Duodenal mucosa (tissue), 2 donors: Measurements from ENCODE around the gene PFN3.
"Not testable (repeated sequence)": the region's sequence is repeated elsewhere in the genome, so short reads cannot be mapped to it uniquely, and the experiment has no call there.

Experiments
- H3K27ac ChIP-seq: one replicate; pipeline ENCODE4 v1.7.0; 2013; ENCODE audit warnings: low read depth, low read length
- H3K27me3 ChIP-seq, 2 donors: one replicate each; pipeline ENCODE4 v1.7.0; 2013; ENCODE audit warnings: low read length in 2 of 2, control low read depth in 1 of 2; ENCODE audit not compliant: insufficient read depth in 2 of 2, control insufficient read depth in 1 of 2
- H3K36me3 ChIP-seq, 2 donors: one replicate each; pipeline ENCODE4 v1.7.0; 2013; ENCODE audit warnings: low read length in 2 of 2, control low read depth in 1 of 2; ENCODE audit not compliant: insufficient read depth in 2 of 2, control insufficient read depth in 1 of 2
- H3K4me1 ChIP-seq, 2 donors: one replicate each; pipeline ENCODE4 v1.7.0; 2013; ENCODE audit warnings: low read length in 2 of 2, control low read depth in 1 of 2; ENCODE audit not compliant: insufficient read depth in 2 of 2, control insufficient read depth in 1 of 2
- H3K4me3 ChIP-seq, 2 donors: one replicate each; pipeline ENCODE4 v1.7.0; 2013; ENCODE audit warnings: low read length in 2 of 2, low read depth in 1 of 2
- H3K9ac ChIP-seq, 2 donors: one replicate each; pipeline ENCODE4 v1.7.0; 2013; ENCODE audit warnings: low read length in 2 of 2, low read depth in 1 of 2
- H3K9me3 ChIP-seq, 2 donors: one replicate each; pipeline ENCODE4 v1.7.0; 2013; ENCODE audit warnings: low read length in 2 of 2, control low read depth in 1 of 2; ENCODE audit not compliant: control insufficient read depth in 1 of 2

Gene PFN3

DNA sequence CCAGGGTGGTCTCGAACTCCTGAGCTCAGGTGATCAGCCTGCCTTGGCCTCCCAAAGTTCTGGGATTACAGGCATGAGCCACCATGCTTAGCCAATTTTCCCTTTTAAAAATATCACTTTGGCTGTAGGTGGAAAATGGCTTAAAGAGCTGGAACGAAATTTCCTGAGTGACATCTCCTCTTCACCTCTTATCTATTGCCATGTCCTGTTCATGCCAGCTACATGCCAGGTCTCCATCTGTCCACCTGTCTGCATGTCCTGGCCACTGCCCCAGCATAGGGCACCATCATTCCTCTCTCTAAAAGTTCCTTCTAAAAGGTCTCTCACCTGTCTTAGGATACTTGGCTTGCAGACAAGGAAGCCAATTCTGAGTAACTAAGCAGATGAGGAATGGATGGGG, 23.2 kb upstream of the PFN3 start:
- Histone ChIP-seq H3K9me3 (no peaks in the 10 kb centered on the region), H3K36me3 (no peaks in the 10 kb centered on the region), H3K27me3 (no peaks in the 10 kb centered on the region), H3K4me1 (peaks cover 24 to 26% of the 10 kb centered on the region in 2 donors), H3K9ac (no peak overlapping the region), H3K27ac (no peak overlapping the region), H3K4me3 (no peak overlapping the region)

DNA sequence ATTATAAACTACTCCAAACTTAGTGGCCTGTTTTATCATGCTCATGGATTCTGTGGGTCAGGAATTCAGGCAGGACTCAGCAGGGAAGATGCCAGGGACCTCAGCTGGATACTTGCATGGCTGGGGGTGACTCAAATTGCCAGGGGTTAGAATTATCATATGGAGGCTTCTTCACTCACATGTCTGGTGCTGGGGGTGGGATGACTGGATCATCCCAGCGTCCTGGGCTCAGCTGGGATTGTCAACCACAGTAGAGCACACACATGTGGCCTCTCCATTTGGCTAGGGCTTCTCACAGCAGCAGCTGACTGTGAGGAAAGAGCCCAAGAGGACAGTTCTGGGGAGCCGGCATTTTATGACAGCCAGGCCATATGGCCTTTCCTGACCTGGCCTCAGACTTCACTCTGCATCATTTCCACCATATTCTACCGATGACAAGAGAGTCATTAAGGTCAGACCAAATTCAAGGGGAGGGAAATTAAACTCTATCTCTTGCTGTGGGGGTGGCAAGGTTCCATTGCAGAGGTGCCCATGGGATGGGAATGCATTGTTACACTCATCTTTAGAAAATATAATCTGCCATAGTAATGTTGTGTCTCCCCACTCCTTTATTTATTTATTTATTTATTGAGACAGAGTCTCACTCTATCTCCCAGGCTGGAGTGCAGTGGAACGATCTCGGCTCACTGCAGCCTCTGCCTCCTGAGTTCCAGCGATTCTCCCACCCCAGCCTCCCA, 20.8 kb upstream of the PFN3 start:
- no peaks in the 10 kb centered on the region for H3K27me3 ChIP-seq
- H3K27ac ChIP-seq: no peak overlapping the region
- H3K4me1 ChIP-seq: peaks cover 12 to 18% of the 10 kb centered on the region in 2 donors
- no peak overlapping the region for H3K4me3 ChIP-seq
- no peaks in the 10 kb centered on the region for H3K9me3 ChIP-seq
- no peaks in the 10 kb centered on the region for H3K36me3 ChIP-seq
- no peak overlapping the region for H3K9ac ChIP-seq

GRCh38 chr5:177420472-177420871, 20.0 kb upstream of the PFN3 start:
- H3K4me1 ChIP-seq: peaks cover 12 to 18% of the 10 kb centered on the region in 2 donors
- not testable (repeated sequence) for H3K27me3 ChIP-seq, H3K9ac ChIP-seq, H3K27ac ChIP-seq, H3K36me3 ChIP-seq, H3K9me3 ChIP-seq, H3K4me3 ChIP-seq

GRCh38 chr5:177419046-177419445, 18.6 kb upstream of the PFN3 start:
- Histone ChIP-seq H3K9ac (no peak overlapping the region), H3K36me3 (no peaks in the 10 kb centered on the region), H3K9me3 (no peaks in the 10 kb centered on the region), H3K27ac (no peak overlapping the region), H3K27me3 (no peaks in the 10 kb centered on the region), H3K4me3 (no peak overlapping the region), H3K4me1 (peaks cover 8 to 13% of the 10 kb centered on the region in 2 donors)

DNA sequence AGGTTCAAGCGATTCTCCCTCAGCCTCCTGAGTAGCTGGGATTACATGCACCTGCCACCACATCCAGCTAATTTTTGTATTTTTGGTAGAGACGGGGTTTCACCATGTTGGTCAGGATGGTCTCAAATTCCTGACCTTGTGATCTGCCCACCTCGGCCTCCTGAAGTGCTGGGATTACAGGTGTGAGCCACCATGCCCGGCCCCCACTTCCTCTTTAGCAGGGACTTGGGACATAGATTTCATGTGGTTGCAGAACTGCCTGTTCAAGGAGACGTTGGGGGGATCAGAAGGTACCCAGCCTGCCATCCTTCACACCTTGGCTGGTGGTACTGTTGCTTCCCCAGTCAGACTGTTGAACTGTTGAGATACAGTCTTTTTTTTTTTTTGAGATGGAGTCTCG, 16.6 kb upstream of the PFN3 start:
- H3K27me3 ChIP-seq, H3K9ac ChIP-seq, H3K27ac ChIP-seq, H3K36me3 ChIP-seq, H3K4me3 ChIP-seq, H3K9me3 ChIP-seq: not testable (repeated sequence)
- peaks cover 15 to 18% of the 10 kb centered on the region in 2 donors for H3K4me1 ChIP-seq

GRCh38 chr5:177414481-177414880, 14.0 kb upstream of the PFN3 start:
- H3K4me1 ChIP-seq: peaks cover 15 to 17% of the 10 kb centered on the region in 2 donors
- H3K27ac ChIP-seq: no peak overlapping the region
- no peaks in the 10 kb centered on the region for H3K27me3 ChIP-seq
- H3K4me3 ChIP-seq: no peak overlapping the region
- no peak overlapping the region for H3K9ac ChIP-seq
- H3K9me3 ChIP-seq: no peaks in the 10 kb centered on the region
- H3K36me3 ChIP-seq: no peaks in the 10 kb centered on the region

DNA sequence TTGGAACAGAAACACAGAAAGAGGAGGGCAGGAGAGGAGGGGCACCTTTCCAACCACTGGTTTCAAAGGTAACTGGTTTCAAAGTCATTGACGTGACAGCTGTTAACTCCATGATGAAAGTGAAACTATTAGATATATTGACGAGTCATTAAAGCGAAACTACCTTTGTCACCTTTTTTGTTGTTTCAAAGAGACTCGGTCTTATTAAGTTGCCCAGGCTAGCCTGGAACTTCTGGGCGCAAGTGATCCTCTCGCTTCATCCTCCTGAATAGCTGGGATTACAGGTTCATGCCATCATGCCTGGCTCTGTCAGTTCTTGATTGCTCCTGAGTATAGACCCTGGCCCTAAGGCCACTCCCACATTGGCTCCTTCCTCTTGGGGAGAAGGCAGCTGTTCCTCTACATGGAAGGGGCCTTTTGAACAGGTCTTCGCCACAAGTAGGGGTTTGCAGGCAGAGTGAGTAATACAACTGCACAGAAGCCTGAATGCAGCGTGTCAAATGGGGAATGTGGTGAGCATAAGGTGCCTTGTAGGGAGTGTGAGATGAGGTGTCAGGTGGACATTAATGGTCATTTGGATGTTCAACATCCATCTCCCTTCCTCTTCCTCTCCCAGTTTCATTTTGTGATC, 12.3 kb upstream of the PFN3 start:
- peak overlapping the region; percentile 24 for H3K27ac ChIP-seq
- peaks cover 15 to 17% of the 10 kb centered on the region in 2 donors for H3K4me1 ChIP-seq
- H3K9ac ChIP-seq: peak overlapping the region; percentile 10 to 48
- H3K4me3 ChIP-seq: peak overlapping the region; percentile 55 to 61
- H3K36me3 ChIP-seq: no peaks in the 10 kb centered on the region
- H3K27me3 ChIP-seq: no peaks in the 10 kb centered on the region
- H3K9me3 ChIP-seq: no peaks in the 10 kb centered on the region

DNA sequence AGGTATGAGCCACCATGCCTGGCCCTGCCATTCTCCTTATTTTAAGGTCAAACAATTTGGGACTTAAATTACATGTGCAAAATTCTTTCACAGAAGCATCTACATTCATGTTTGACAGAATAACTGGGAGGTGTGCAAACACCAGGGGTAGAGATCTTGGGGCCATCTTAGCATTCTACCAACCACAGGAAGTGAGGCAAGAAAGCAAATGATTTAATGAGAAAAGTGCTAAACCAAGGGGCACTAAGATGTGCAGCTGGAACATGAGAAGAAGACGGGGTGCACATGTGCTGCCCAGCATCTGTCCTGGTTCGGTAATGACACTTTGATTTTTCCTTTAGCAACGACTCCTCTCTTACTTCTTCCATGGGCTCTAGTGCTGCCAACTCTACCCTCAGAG, 10.1 kb upstream of the PFN3 start:
- no peak overlapping the region for H3K27ac ChIP-seq
- peaks cover 10 to 12% of the 10 kb centered on the region in 2 donors for H3K4me1 ChIP-seq
- H3K36me3 ChIP-seq: no peaks in the 10 kb centered on the region
- H3K9ac ChIP-seq: no peak overlapping the region
- H3K9me3 ChIP-seq: no peaks in the 10 kb centered on the region
- no peaks in the 10 kb centered on the region for H3K27me3 ChIP-seq
- H3K4me3 ChIP-seq: no peak overlapping the region

GRCh38 chr5:177409043-177409801, 8.8 kb upstream of the PFN3 start, which contains the start of gene F12:
TSS of gene F12 (minus strand) at chr5:177409564. CDS start at chr5:177409527, 37 bp downstream.
- H3K4me3 ChIP-seq: no peak within 1 kb of the TSS
- H3K36me3 ChIP-seq: no peaks in the 10 kb centered on the region
- H3K27me3 ChIP-seq: no peaks in the 10 kb centered on the region
- no peak within 1 kb of the TSS for H3K9ac ChIP-seq
- H3K27ac ChIP-seq: no peak within 1 kb of the TSS
- peaks cover 22% of the 10 kb centered on the region in 2 donors for H3K4me1 ChIP-seq
- no peaks in the 10 kb centered on the region for H3K9me3 ChIP-seq

DNA sequence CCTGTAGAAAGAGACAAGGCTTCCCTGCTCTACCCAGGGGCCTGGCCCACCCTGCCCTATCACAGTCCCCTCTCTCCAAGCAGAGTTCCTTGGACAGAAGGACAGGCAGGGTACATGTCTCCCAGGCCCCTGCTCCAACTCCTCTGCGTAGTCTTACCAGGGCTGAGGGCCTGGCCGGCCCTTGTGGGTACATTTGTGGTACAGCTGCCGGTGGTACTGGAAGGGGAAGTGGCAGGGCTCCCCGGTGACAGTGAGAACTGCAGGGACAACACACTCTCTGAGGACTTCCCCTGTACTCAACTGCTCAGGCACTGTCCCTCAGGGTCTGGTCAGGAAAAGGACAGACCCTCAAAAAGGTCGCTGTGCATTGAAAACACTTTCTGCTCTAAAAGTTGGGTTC, 5.3 kb upstream of the PFN3 start:
- Histone ChIP-seq H3K4me3 (no peak overlapping the region), H3K4me1 (peaks cover 31 to 36% of the 10 kb centered on the region in 2 donors), H3K9me3 (no peaks in the 10 kb centered on the region), H3K36me3 (no peaks in the 10 kb centered on the region), H3K27ac (no peak overlapping the region), H3K27me3 (peaks cover 5 to 6% of the 10 kb centered on the region in 2 donors), H3K9ac (no peak overlapping the region)
